OCI-LY3 (cell line): ENCODE results near the gene RTL5.

Experiments used
- EZH2phosphoT487 ChIP-seq: fragments of 200-600 bp; shearing (Covaris generic); IDR thresholded peaks from 2 replicates; pipeline ENCODE4 v1.6.1; 2018; ENCODE audit warnings: antibody characterized with exemption, mixed run types, low read depth
- TF ChIP-seq, protein P1 (sequence below): fragments of 200-600, 300-600 bp; sonication (generic); IDR thresholded peaks from 2 replicates; pipeline ENCODE4 v1.5.1; 2014; ENCODE audit warnings: antibody characterized with exemption, low read length, low read depth

- TF ChIP-seq, protein P1, sequence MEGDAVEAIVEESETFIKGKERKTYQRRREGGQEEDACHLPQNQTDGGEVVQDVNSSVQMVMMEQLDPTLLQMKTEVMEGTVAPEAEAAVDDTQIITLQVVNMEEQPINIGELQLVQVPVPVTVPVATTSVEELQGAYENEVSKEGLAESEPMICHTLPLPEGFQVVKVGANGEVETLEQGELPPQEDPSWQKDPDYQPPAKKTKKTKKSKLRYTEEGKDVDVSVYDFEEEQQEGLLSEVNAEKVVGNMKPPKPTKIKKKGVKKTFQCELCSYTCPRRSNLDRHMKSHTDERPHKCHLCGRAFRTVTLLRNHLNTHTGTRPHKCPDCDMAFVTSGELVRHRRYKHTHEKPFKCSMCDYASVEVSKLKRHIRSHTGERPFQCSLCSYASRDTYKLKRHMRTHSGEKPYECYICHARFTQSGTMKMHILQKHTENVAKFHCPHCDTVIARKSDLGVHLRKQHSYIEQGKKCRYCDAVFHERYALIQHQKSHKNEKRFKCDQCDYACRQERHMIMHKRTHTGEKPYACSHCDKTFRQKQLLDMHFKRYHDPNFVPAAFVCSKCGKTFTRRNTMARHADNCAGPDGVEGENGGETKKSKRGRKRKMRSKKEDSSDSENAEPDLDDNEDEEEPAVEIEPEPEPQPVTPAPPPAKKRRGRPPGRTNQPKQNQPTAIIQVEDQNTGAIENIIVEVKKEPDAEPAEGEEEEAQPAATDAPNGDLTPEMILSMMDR, result no peak
- TF ChIP-seq EZH2phosphoT487, result no peak
These were observed 47.6 kb downstream of the RTL5 start for GRCh38 chrX:72084114-72084513.
